H9 (cell line): ENCODE results near the gene CCT3. TPM values are rescaled to one million over a fixed set of nuclear protein-coding genes. Genes with fewer than 3 reads are reported as not detected.
"Not testable (repeated sequence)": the region's sequence is repeated elsewhere in the genome, so short reads cannot be mapped to it uniquely, and the experiment has no call there.

ENCODE experiments used
- DNase-seq: peaks from one replicate; pipeline ENCODE4 v3.0.0-alpha.2; 2017
- H2AFZ ChIP-seq: one replicate; pipeline ENCODE4 v1.6.1; 2013; ENCODE audit warnings: mild to moderate bottlenecking, low read length, control low read depth, moderate library complexity
- H2AK5ac ChIP-seq: 2 replicates; pipeline ENCODE4 v1.6.1; 2013; ENCODE audit warnings: low read length, control low read depth, mixed read lengths; ENCODE audit not compliant: insufficient read length
- H2BK120ac ChIP-seq: one replicate; pipeline ENCODE4 v1.6.1; 2013; ENCODE audit warnings: low read depth, mild to moderate bottlenecking, low read length, control low read depth, inconsistent platforms; ENCODE audit not compliant: poor library complexity, severe bottlenecking
- H2BK12ac ChIP-seq: 2 replicates; pipeline ENCODE4 v1.6.1; 2013; ENCODE audit warnings: low read length, control low read depth, mixed read lengths, low read depth; ENCODE audit not compliant: insufficient read length
- H2BK15ac ChIP-seq: 2 replicates; pipeline ENCODE4 v1.6.1; 2013; ENCODE audit warnings: low read depth, low read length, control low read depth
- H2BK20ac ChIP-seq: one replicate; pipeline ENCODE4 v1.6.1; 2013; ENCODE audit warnings: low read depth, mild to moderate bottlenecking, low read length, control low read depth, inconsistent platforms; ENCODE audit not compliant: poor library complexity, severe bottlenecking
- H2BK5ac ChIP-seq: 2 replicates; pipeline ENCODE4 v1.6.1; 2013; ENCODE audit warnings: low read length, control low read depth, mixed read lengths; ENCODE audit not compliant: insufficient read length
- H3K14ac ChIP-seq: 2 replicates; pipeline ENCODE4 v1.6.1; 2013; ENCODE audit warnings: low read length, control low read depth; ENCODE audit not compliant: insufficient read depth
- H3K18ac ChIP-seq: 2 replicates; pipeline ENCODE4 v1.6.1; 2013; ENCODE audit warnings: low read depth, mild to moderate bottlenecking, mixed read lengths, low read length, control low read depth; ENCODE audit not compliant: insufficient read length
- H3K23ac ChIP-seq: 2 replicates; pipeline ENCODE4 v1.6.1; 2013; ENCODE audit warnings: low read length, control low read depth, mixed read lengths, low read depth; ENCODE audit not compliant: insufficient read length
- H3K23me2 ChIP-seq: 2 replicates; pipeline ENCODE4 v1.6.1; 2013; ENCODE audit warnings: low read depth, mild to moderate bottlenecking, mixed read lengths, low read length, control low read depth; ENCODE audit not compliant: insufficient read length, poor library complexity, severe bottlenecking
- H3K27ac ChIP-seq: 2 replicates; pipeline ENCODE4 v1.5.1; 2013; ENCODE audit warnings: low read length, control low read depth, mixed read lengths, low read depth; ENCODE audit not compliant: insufficient read length
- H3K27me3 ChIP-seq: 2 replicates; pipeline ENCODE4 v1.6.1; 2013; ENCODE audit warnings: low read length, control low read depth, inconsistent platforms; ENCODE audit not compliant: insufficient read depth
- H3K4ac ChIP-seq: 2 replicates; pipeline ENCODE4 v1.6.1; 2013; ENCODE audit warnings: low read depth, mild to moderate bottlenecking, control low read depth, inconsistent platforms, low read length, moderate library complexity
- H3K4me1 ChIP-seq: 2 replicates; pipeline ENCODE4 v1.6.1; 2013; ENCODE audit warnings: low read length, control low read depth, inconsistent platforms; ENCODE audit not compliant: insufficient read depth
- H3K4me2 ChIP-seq: 2 replicates; pipeline ENCODE4 v1.6.1; 2013; ENCODE audit warnings: low read length, control low read depth, mixed read lengths; ENCODE audit not compliant: insufficient read length, insufficient read depth
- H3K56ac ChIP-seq: 2 replicates; pipeline ENCODE4 v1.6.1; 2013; ENCODE audit warnings: low read depth, mild to moderate bottlenecking, mixed read lengths, low read length, control low read depth; ENCODE audit not compliant: insufficient read length
- H3K79me1 ChIP-seq: 2 replicates; pipeline ENCODE4 v1.6.1; 2013; ENCODE audit warnings: low read depth, mild to moderate bottlenecking, moderate library complexity, low read length, control low read depth, inconsistent platforms; ENCODE audit not compliant: insufficient read depth, poor library complexity, severe bottlenecking
- H3K79me2 ChIP-seq: 2 replicates; pipeline ENCODE4 v1.6.1; 2013; ENCODE audit warnings: low read length, control low read depth, inconsistent platforms; ENCODE audit not compliant: insufficient read depth
- H3K9ac ChIP-seq: 2 replicates; pipeline ENCODE4 v1.6.1; 2013; ENCODE audit warnings: low read length, control low read depth, mixed read lengths; ENCODE audit not compliant: insufficient read length; ENCODE audit errors: extremely low read depth
- H3K9me3 ChIP-seq: one replicate; pipeline ENCODE4 v1.6.1; 2013; ENCODE audit warnings: low read depth, low read length, inconsistent platforms; ENCODE audit not compliant: control insufficient read depth
- H3T11ph ChIP-seq: one replicate; pipeline ENCODE4 v1.6.1; 2013; ENCODE audit warnings: mild to moderate bottlenecking, low read length, control low read depth, inconsistent platforms
- H4K20me1 ChIP-seq: one replicate; pipeline ENCODE4 v1.6.1; 2013; ENCODE audit not compliant: control insufficient read depth, insufficient read length, insufficient read depth
- H4K5ac ChIP-seq: 2 replicates; pipeline ENCODE4 v1.6.1; 2013; ENCODE audit warnings: low read depth, mild to moderate bottlenecking, mixed read lengths, low read length, control low read depth; ENCODE audit not compliant: insufficient read length
- H4K8ac ChIP-seq: replicated peaks from 2 replicates; pipeline ENCODE4 v1.6.1; 2013; ENCODE audit warnings: low read length, control low read depth, mixed read lengths, low read depth; ENCODE audit not compliant: insufficient read length
- H4K91ac ChIP-seq: 2 replicates; pipeline ENCODE4 v1.6.1; 2013; ENCODE audit warnings: low read depth, mild to moderate bottlenecking, moderate library complexity, mixed read lengths, low read length, control low read depth; ENCODE audit not compliant: insufficient read length
- H3K27ac Mint-ChIP-seq, 3 experiments: 2 replicates in 2 of 3; 3 replicates in 1 of 3; pipeline ENCODE4 v1.8.0; 2020 to 2021; ENCODE audit warnings: mixed read lengths in 3 of 3, mild to moderate bottlenecking in 1 of 3, moderate library complexity in 1 of 3
- H3K27me3 Mint-ChIP-seq: 2 replicates; pipeline ENCODE4 v1.8.0; 2021; ENCODE audit warnings: low read depth, mild to moderate bottlenecking, moderate library complexity, mixed read lengths
- H3K36me3 Mint-ChIP-seq, 3 experiments: 2 replicates in 2 of 3; 3 replicates in 1 of 3; pipeline ENCODE4 v1.8.0; 2020 to 2021; ENCODE audit warnings: low read depth in 3 of 3, mixed read lengths in 3 of 3; ENCODE audit not compliant: insufficient read depth in 1 of 3
- H3K4me1 Mint-ChIP-seq, 2 experiments: 2 replicates each; pipeline ENCODE4 v1.8.0; 2020; ENCODE audit warnings: mixed read lengths in 2 of 2
- H3K4me3 Mint-ChIP-seq, 2 experiments: 2 replicates in 1 of 2; 3 replicates in 1 of 2; pipeline ENCODE4 v1.8.0; 2020 to 2021; ENCODE audit warnings: mild to moderate bottlenecking in 2 of 2, mixed read lengths in 2 of 2, moderate library complexity in 1 of 2
- H3K9me3 Mint-ChIP-seq, 2 experiments: 2 replicates in 1 of 2; 3 replicates in 1 of 2; pipeline ENCODE4 v1.8.0; 2020; ENCODE audit warnings: mild to moderate bottlenecking in 2 of 2, mixed read lengths in 2 of 2, moderate library complexity in 1 of 2
- CTCF ChIP-seq: fragments of 200-600 bp; sonication (generic); conservative IDR thresholded peaks from 3 replicates; pipeline ENCODE4 v1.8.0; 2021; ENCODE audit warnings: antibody characterized with exemption, mild to moderate bottlenecking
- WGBS: extraction: QIAGEN DNeasy Blood & Tissue Kit; methylation state at CpG from one replicate; pipeline ENCODE4 v1.1.7; 2013; ENCODE audit warnings: missing lambda C conversion rate, low lambda C conversion rate, mixed read lengths; ENCODE audit not compliant: insufficient read length; ENCODE audit errors: extremely low coverage; 5-methylcytosine and 5-hydroxymethylcytosine counted together
- total RNA-seq: library from RNA; stranded (reverse); gene quantifications from 2 replicates; pipeline ENCODE4 v1.2.1, GENCODE V29; 2021

CCT3 gene
- total RNA-seq, 1 experiment from 2014 or later, result 524 TPM

- Histone ChIP-seq H3K9me3 (no peaks in the 10 kb centered on the region), H2BK5ac (no peak overlapping the region), H3K79me1 (no peaks in the 10 kb centered on the region), H3K27me3 (no peaks in the 10 kb centered on the region), H3K79me2 (no peaks in the 10 kb centered on the region), H2BK120ac (no peak overlapping the region), H2AK5ac (no peak overlapping the region), H2BK12ac (no peak overlapping the region), H4K20me1 (no peaks in the 10 kb centered on the region), H3K56ac (no peak overlapping the region), H3K4ac (no peak overlapping the region), H4K8ac (no peak overlapping the region), H3K9ac (no peak overlapping the region), H4K91ac (no peak overlapping the region), H2BK20ac (no peak overlapping the region), H3K23ac (no peak overlapping the region), H3K14ac (no peak overlapping the region), H4K5ac (no peak overlapping the region), H3K23me2 (no peaks in the 10 kb centered on the region), H3K18ac (no peak overlapping the region), H3T11ph (no peak overlapping the region), H3K4me1 (no peaks in the 10 kb centered on the region), H3K4me2 (no peak overlapping the region), H3K27ac (no peak overlapping the region), H2BK15ac (no peak overlapping the region), H2AFZ (no peak overlapping the region)
- Mint-ChIP-seq H3K27ac (no peak overlapping the region), H3K4me3 (no peak overlapping the region), H3K9me3 (no peaks in the 10 kb centered on the region), H3K4me1 (peaks cover 0 to 3% of the 10 kb centered on the region in 2 experiments; a peak in 1 of 4 replicates), H3K36me3 (no peaks in the 10 kb centered on the region), H3K27me3 (peaks cover 4% of the 10 kb centered on the region)
- DNase-seq, result no peak
- TF ChIP-seq CTCF, result no peak
- WGBS, result no CpG with 5 or more reads among the region's 2 CpGs
Observed at GRCh38 chr1:156346636-156347035, 8.5 kb upstream of the CCT3 start.

GRCh38 chr1:156346035-156346434 is 7.9 kb upstream of the CCT3 start:
- H3K27ac Mint-ChIP-seq, H3K9ac ChIP-seq, H3K27ac ChIP-seq, H4K20me1 ChIP-seq, H2BK12ac ChIP-seq, H3K14ac ChIP-seq, DNase-seq, H2BK15ac ChIP-seq, H3K36me3 Mint-ChIP-seq, H3K79me2 ChIP-seq, H3K4me2 ChIP-seq, H3K4me3 Mint-ChIP-seq, H3K4me1 ChIP-seq, H4K91ac ChIP-seq, H2BK20ac ChIP-seq, H2BK5ac ChIP-seq, H2AK5ac ChIP-seq, H3K9me3 ChIP-seq, H3K27me3 Mint-ChIP-seq, H2AFZ ChIP-seq, H4K5ac ChIP-seq, H3K56ac ChIP-seq, H3K4ac ChIP-seq, H3K4me1 Mint-ChIP-seq, H3K27me3 ChIP-seq, H3K79me1 ChIP-seq, H3K23ac ChIP-seq, H3K23me2 ChIP-seq, H3K9me3 Mint-ChIP-seq, H2BK120ac ChIP-seq, H4K8ac ChIP-seq, H3K18ac ChIP-seq, H3T11ph ChIP-seq: not testable (repeated sequence)
- no CpG with 5 or more reads among the region's 2 CpGs for WGBS
